ENCODE results near the gene TBC1D22A. TPM values are rescaled to one million over a fixed set of nuclear protein-coding genes. Genes with fewer than 3 reads are reported as not detected.

Gene TBC1D22A
- total RNA-seq, 6 experiments from 2014 or later: 20.4 to 24.1 (median 22.2) TPM

- H3K27me3 Mint-ChIP-seq (ENCODE audit: insufficient read depth): no peaks in the 10 kb centered on the region; the same call in 1 of the 2 replicates
- no peak for DNase-seq
- H3K36me3 Mint-ChIP-seq (ENCODE audit: low read depth): peaks cover 22% of the 10 kb centered on the region
- TF ChIP-seq CTCF (IDR thresholded peaks at IDR 0.05): no peak
- H3K4me1 Mint-ChIP-seq (ENCODE audit: low read depth): no peaks in the 10 kb centered on the region
- no peak overlapping the region for H3K27ac Mint-ChIP-seq
- H3K9me3 Mint-ChIP-seq: no peaks in the 10 kb centered on the region
- H3K4me3 Mint-ChIP-seq: no peak overlapping the region
Observed at GRCh38 chr22:46951350-46951749, 188.9 kb downstream of the TBC1D22A start.

DNA sequence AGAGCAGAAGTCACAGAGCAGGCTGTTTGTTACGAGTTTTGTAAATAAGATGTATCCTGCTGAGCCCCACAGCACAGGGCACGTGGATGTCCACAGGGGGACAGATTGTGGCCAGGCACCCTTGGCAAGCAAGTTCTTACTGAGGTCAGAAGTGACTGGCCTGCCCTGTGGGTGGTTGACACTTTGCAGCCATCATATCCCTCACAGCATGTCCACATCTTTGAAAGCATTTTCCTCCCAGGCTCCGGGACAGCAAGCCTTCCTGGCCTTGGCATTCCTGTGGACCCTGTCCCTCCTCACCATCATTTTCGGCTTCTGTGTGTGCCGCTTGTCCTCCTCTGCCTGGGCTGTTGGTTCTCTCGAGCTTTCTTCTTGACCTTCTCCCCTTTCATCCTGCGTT is 189.5 kb downstream of the TBC1D22A start:
- Mint-ChIP-seq H3K9me3 (no peaks in the 10 kb centered on the region), H3K4me3 (no peak overlapping the region), H3K27me3 (ENCODE audit: insufficient read depth) (no peaks in the 10 kb centered on the region; the same call in 1 of the 2 replicates), H3K36me3 (ENCODE audit: low read depth) (peaks cover 22% of the 10 kb centered on the region), H3K4me1 (ENCODE audit: low read depth) (no peaks in the 10 kb centered on the region), H3K27ac (no peak overlapping the region)
- TF ChIP-seq CTCF (IDR thresholded peaks at IDR 0.05): no peak
- no peak for DNase-seq

GRCh38 chr22:46953968-46954765 is 191.7 kb downstream of the TBC1D22A start:
- no peak for DNase-seq
- no peak for TF ChIP-seq CTCF (IDR thresholded peaks at IDR 0.05)
- no peaks in the 10 kb centered on the region; the same call in 1 of the 2 replicates for H3K27me3 Mint-ChIP-seq (ENCODE audit: insufficient read depth)

DNA sequence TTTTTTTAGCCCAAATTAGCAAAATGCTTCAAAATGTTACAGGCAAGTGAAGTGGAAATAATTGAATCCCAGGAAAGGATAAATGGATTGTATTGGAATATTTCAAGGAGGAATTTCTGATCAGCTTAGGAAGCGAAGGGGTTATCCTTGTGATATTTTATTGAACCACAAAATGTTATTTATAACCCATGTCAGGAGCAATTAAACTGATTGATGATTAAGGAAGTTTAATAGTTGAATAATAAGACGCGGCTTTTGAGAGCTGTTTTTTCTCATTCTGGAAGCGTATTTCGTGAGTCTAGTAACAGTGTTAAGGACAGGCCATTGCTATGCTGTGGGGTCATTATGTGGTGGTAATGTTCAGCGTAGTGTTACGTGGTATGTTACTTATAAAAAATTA is 192.3 kb downstream of the TBC1D22A start:
- Mint-ChIP-seq H3K4me3 (no peak overlapping the region), H3K36me3 (ENCODE audit: low read depth) (peaks cover 8% of the 10 kb centered on the region; the same call in 1 of the 2 replicates), H3K27me3 (ENCODE audit: insufficient read depth) (no peaks in the 10 kb centered on the region; the same call in 1 of the 2 replicates), H3K9me3 (no peaks in the 10 kb centered on the region), H3K27ac (no peak overlapping the region), H3K4me1 (ENCODE audit: low read depth) (no peaks in the 10 kb centered on the region)
- no peak for DNase-seq
- no peak for TF ChIP-seq CTCF (IDR thresholded peaks at IDR 0.05)

More at GRCh38 chr22:46953968-46954765, 191.7 kb downstream of the TBC1D22A start:
- Mint-ChIP-seq H3K4me3 (no peak overlapping the region), H3K36me3 (ENCODE audit: low read depth) (peaks cover 14% of the 10 kb centered on the region), H3K27ac (no peak overlapping the region), H3K9me3 (no peaks in the 10 kb centered on the region), H3K4me1 (ENCODE audit: low read depth) (no peaks in the 10 kb centered on the region)

DNA sequence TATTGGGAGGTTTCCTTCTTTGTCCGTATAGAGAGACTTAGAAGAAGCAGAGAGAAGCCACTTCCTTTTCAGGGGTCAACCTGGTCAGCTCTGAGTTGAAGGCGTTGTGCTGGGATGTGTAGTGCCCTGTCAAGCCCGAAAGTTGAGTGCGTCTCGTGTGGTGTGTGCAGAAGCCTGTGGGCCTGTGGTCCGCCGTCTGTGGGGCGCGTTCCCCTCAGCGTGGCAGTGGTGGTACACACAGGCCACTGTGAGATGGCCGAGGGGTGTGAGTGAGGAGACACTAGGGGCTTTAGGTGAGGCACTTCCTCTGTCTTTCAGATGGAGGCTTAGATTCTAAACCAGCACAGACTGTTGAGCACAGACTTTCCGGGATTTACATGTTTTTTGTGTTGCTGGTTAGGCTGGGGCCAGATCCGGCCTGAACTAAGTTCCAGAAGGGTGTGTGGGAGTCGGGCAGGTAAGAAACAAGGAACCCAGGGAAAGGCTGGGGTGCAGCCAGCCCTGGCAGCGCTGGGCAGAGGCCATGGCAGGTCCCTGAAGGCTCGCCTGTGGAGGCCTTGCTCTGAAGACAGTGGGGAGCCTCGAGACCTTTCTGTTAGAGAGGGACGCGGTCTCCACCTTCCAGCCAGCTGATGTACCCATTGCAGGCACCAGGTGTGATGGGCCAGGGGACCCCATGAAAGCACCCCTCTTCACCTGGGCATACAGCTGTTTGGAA is 194.2 kb downstream of the TBC1D22A start:
- Mint-ChIP-seq H3K9me3 (no peaks in the 10 kb centered on the region), H3K27ac (peak overlapping the region; percentile 40; the same call in 1 of the 2 replicates), H3K4me3 (no peak overlapping the region), H3K36me3 (ENCODE audit: low read depth) (no peaks in the 10 kb centered on the region), H3K4me1 (ENCODE audit: low read depth) (no peaks in the 10 kb centered on the region), H3K27me3 (ENCODE audit: insufficient read depth) (no peaks in the 10 kb centered on the region)
- no peak for TF ChIP-seq CTCF (IDR thresholded peaks at IDR 0.05)
- DNase-seq: no peak

All from HFFc6 (cell line).